Measurements from ENCODE around the gene SGCG. TPM values are rescaled to one million over a fixed set of nuclear protein-coding genes. Genes with fewer than 3 reads are reported as not detected.

The SGCG gene
- total RNA-seq, 1 donor from 2014 or later, result 3.2 TPM

GRCh38 chr13:23267571-23267970 is 86.8 kb downstream of the SGCG start:
- ATAC-seq, result no peak

DNA sequence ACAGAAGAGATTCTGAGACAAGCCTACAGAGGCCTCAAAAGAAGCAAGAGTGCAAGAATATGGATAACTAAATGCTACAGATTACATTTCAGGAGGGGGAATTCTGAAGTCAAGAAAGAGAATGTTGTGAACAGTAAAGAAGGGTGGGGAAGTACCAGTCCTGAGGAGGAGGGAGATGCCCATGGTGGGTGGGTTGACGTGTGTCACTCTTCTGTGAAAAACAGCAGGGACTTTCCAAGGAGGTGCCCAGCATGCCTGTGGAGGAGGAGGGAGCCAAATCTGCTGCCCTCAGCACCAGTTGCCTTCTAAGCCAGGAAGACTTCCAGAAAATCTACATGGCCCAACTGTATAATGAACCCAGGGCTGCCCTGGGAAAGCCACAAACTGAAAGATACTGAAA is 87.7 kb downstream of the SGCG start:
- ATAC-seq, result no peak
- TF ChIP-seq, protein P1, sequence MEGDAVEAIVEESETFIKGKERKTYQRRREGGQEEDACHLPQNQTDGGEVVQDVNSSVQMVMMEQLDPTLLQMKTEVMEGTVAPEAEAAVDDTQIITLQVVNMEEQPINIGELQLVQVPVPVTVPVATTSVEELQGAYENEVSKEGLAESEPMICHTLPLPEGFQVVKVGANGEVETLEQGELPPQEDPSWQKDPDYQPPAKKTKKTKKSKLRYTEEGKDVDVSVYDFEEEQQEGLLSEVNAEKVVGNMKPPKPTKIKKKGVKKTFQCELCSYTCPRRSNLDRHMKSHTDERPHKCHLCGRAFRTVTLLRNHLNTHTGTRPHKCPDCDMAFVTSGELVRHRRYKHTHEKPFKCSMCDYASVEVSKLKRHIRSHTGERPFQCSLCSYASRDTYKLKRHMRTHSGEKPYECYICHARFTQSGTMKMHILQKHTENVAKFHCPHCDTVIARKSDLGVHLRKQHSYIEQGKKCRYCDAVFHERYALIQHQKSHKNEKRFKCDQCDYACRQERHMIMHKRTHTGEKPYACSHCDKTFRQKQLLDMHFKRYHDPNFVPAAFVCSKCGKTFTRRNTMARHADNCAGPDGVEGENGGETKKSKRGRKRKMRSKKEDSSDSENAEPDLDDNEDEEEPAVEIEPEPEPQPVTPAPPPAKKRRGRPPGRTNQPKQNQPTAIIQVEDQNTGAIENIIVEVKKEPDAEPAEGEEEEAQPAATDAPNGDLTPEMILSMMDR (IDR thresholded peaks at IDR 0.05), result no peak
- no peaks in the 10 kb centered on the region for H3K27me3 ChIP-seq (ENCODE audit: low read depth)

More at GRCh38 chr13:23267571-23267970, 86.8 kb downstream of the SGCG start:
- Histone ChIP-seq H3K27ac (no peak overlapping the region), H3K36me3 (no peaks in the 10 kb centered on the region), H3K4me3 (no peak overlapping the region), H3K27me3 (ENCODE audit: low read depth) (no peaks in the 10 kb centered on the region), H3K9me3 (no peaks in the 10 kb centered on the region), H3K4me1 (no peaks in the 10 kb centered on the region)
- intact Hi-C loops (cut with DNase I), result no loop called here
- TF ChIP-seq, protein P1 (IDR thresholded peaks at IDR 0.05), result no peak
- DNase-seq, result no peak

GRCh38 chr13:23271331-23271730 is 90.6 kb downstream of the SGCG start:
- DNase-seq (no peak), ATAC-seq (no peak)
- Histone ChIP-seq H3K27me3 (ENCODE audit: low read depth) (no peaks in the 10 kb centered on the region), H3K9me3 (no peaks in the 10 kb centered on the region), H3K36me3 (no peaks in the 10 kb centered on the region), H3K4me3 (no peak overlapping the region), H3K4me1 (no peaks in the 10 kb centered on the region), H3K27ac (no peak overlapping the region)
- intact Hi-C loops (cut with DNase I), result no loop called here
- TF ChIP-seq, protein P1 (IDR thresholded peaks at IDR 0.05), result no peak

More for the DNA sequence above, 87.7 kb downstream of the SGCG start:
- no peaks in the 10 kb centered on the region for H3K36me3 ChIP-seq
- H3K4me1 ChIP-seq, result no peaks in the 10 kb centered on the region
- DNase-seq, result no peak
- H3K4me3 ChIP-seq, result no peak overlapping the region
- no peak overlapping the region for H3K27ac ChIP-seq
- no peaks in the 10 kb centered on the region for H3K9me3 ChIP-seq
- intact Hi-C loops (cut with DNase I), result no loop called here

GRCh38 chr13:23273498-23273897 is 92.7 kb downstream of the SGCG start:
- DNase-seq, result no peak
- intact Hi-C loops (cut with DNase I), result no loop called here
- TF ChIP-seq, protein P1 (IDR thresholded peaks at IDR 0.05), result no peak
- no peaks in the 10 kb centered on the region for H3K36me3 ChIP-seq
- H3K27me3 ChIP-seq (ENCODE audit: low read depth), result no peaks in the 10 kb centered on the region
- H3K4me1 ChIP-seq, result no peaks in the 10 kb centered on the region
- no peak overlapping the region for H3K27ac ChIP-seq
- no peak overlapping the region for H3K4me3 ChIP-seq
- no peaks in the 10 kb centered on the region for H3K9me3 ChIP-seq
- ATAC-seq, result no peak

DNA sequence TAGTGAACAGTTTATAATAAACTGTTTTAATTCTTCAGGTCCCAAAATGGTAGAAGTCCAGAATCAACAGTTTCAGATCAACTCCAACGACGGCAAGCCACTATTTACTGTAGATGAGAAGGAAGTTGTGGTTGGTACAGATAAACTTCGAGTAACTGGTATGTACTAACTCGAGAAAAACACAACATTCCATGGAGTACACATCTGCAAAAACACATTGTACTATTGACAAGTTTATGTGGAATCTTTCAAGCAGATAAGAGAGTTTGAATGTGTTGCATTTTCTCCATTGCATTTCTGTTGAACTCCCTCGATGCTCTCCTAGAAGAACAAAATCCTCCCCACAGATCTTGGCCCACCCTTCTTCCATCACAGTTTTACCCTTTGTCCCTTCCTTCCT is 98.5 kb downstream of the SGCG start:
- Histone ChIP-seq H3K36me3 (no peaks in the 10 kb centered on the region), H3K4me1 (no peaks in the 10 kb centered on the region), H3K27me3 (ENCODE audit: low read depth) (no peaks in the 10 kb centered on the region), H3K27ac (no peak overlapping the region), H3K4me3 (no peak overlapping the region), H3K9me3 (no peaks in the 10 kb centered on the region)
- no peak for ATAC-seq
- TF ChIP-seq, protein P1 (IDR thresholded peaks at IDR 0.05), result no peak
- no peak for DNase-seq
- intact Hi-C loops (cut with DNase I), result no loop called here

DNA sequence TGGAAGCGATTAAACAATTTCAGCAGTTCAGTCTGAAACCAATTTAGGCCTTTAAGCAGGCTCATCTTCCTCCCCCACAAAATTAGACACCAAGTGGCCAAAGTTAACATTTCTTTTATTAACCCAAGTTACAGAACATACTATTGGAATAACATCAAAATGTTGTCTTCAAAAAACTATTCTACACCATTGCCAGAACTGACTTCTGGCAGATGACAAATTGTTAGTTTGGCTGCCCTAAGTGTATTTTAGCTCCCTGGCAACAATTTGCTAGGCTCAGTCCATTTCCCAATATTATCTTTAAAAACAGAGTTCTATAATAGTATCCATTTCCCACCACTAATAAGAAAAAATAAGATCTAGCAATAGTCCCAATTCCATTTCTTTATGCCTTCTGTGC is 107.8 kb downstream of the SGCG start:
- no peak overlapping the region for H3K27ac ChIP-seq
- H3K9me3 ChIP-seq, result no peaks in the 10 kb centered on the region
- TF ChIP-seq, protein P1 (IDR thresholded peaks at IDR 0.05), result no peak
- DNase-seq (no peak), ATAC-seq (no peak)
- H3K4me1 ChIP-seq, result no peaks in the 10 kb centered on the region
- intact Hi-C loops (cut with DNase I), result no loop called here
- H3K27me3 ChIP-seq (ENCODE audit: low read depth), result no peaks in the 10 kb centered on the region
- no peaks in the 10 kb centered on the region for H3K36me3 ChIP-seq
- no peak overlapping the region for H3K4me3 ChIP-seq

Measured in lower lobe of right lung (tissue), 2 donors.